A549 (cell line): Measurements from ENCODE around the gene TSPAN15. TPM values are rescaled to one million over a fixed set of nuclear protein-coding genes. Genes with fewer than 3 reads are reported as not detected.

ENCODE experiments used
- ATAC-seq, 2 experiments: fragments of 200-7000 bp in 1 of 2; fragments of >200 bp in 1 of 2; cut with Nextera tagmentation in 1 of 2; cut with Tn5 transposase in 1 of 2; 3 replicates each; pipeline versions ENCODE4 v1.8.0 to v1.9.1; 2018 to 2020; ENCODE audit warnings: mild to moderate bottlenecking in 1 of 2, moderate library complexity in 1 of 2
- CTCF ChIA-PET: fragments of 300-600 bp; sonication (Branson Sonifier 250); formaldehyde crosslinking; extraction: SDS; loops from one replicate; lab custom pipeline; 2021; ENCODE audit warnings: antibody characterized with exemption, inconsistent platforms; lab: Yijun Ruan, JAX
- POLR2A ChIA-PET: fragments of 350-600 bp; formaldehyde crosslinking; extraction: SDS; loops from one replicate; lab custom pipeline; 2021; ENCODE audit warnings: antibody characterized with exemption, inconsistent platforms; lab: Yijun Ruan, JAX
- DNase-seq, 2 experiments: peaks; one replicate each; pipeline versions ENCODE4 v3.0.0 to v3.0.0-alpha.2; 2011 to 2016; ENCODE audit warnings: low read depth in 1 of 2, low spot score in 1 of 2
- FAIRE-seq: peaks from 2 replicates; lab custom pipeline; 2011; peaks lifted over from hg19 to GRCh38; lab: Jason Lieb, UNC
- H3K27ac ChIP-seq, 2 experiments: fragments of >200 bp; sonication (Bioruptor Twin); formaldehyde crosslinking; 3 replicates each; pipeline ENCODE4 v1.5.1; 2016 to 2017
- H3K4me1 ChIP-seq: fragments of >200 bp; sonication (Bioruptor Twin); formaldehyde crosslinking; 3 replicates; pipeline ENCODE4 v1.6.1; 2016
- H3K4me2 ChIP-seq: fragments of >200 bp; sonication (Bioruptor Twin); formaldehyde crosslinking; 3 replicates; pipeline ENCODE4 v1.6.1; 2016
- H3K4me3 ChIP-seq: fragments of >200 bp; sonication (Bioruptor Twin); formaldehyde crosslinking; 3 replicates; pipeline ENCODE4 v1.5.1; 2016
- H3K9me3 ChIP-seq: fragments of >200 bp; sonication (Bioruptor Twin); formaldehyde crosslinking; 3 replicates; pipeline ENCODE4 v1.6.1; 2016
- CBX2 ChIP-seq: fragments of 200-600 bp; sonication (generic); IDR thresholded peaks from 2 replicates; pipeline ENCODE4 v1.6.1; 2016; ENCODE audit warnings: low read depth, mild to moderate bottlenecking, borderline replicate concordance
- CHD2 ChIP-seq: fragments of 150-350 bp; IDR thresholded peaks from 2 replicates; pipeline ENCODE4 v1.6.1; 2014; ENCODE audit warnings: low read length; ENCODE audit not compliant: partially characterized antibody
- CHD4 ChIP-seq: fragments of 200-600 bp; sonication (generic); IDR thresholded peaks from 2 replicates; pipeline ENCODE4 v1.6.1; 2016; ENCODE audit warnings: antibody characterized with exemption, mild to moderate bottlenecking, borderline replicate concordance
- EHF ChIP-seq: fragments of 250-450 bp; sonication (Bioruptor Pico); IDR thresholded peaks from 2 replicates; pipeline ENCODE4 v1.5.0; 2020; ENCODE audit warnings: mild to moderate bottlenecking
- EHMT2 ChIP-seq: fragments of 200-600 bp; sonication (generic); IDR thresholded peaks from 2 replicates; pipeline ENCODE4 v1.6.1; 2016; ENCODE audit warnings: antibody characterized with exemption, low read depth, mild to moderate bottlenecking, moderate library complexity
- ELK1 ChIP-seq: fragments of 150-350 bp; IDR thresholded peaks from 2 replicates; pipeline ENCODE4 v1.6.1; 2014; ENCODE audit warnings: low read depth, mild to moderate bottlenecking, low read length
- ESRRA ChIP-seq: fragments of 150-350 bp; IDR thresholded peaks from 2 replicates; pipeline ENCODE4 v1.6.1; 2014; ENCODE audit warnings: mild to moderate bottlenecking, low read length, borderline replicate concordance
- HOXB13 ChIP-seq: fragments of 250-450 bp; sonication (Bioruptor Pico); IDR thresholded peaks from 2 replicates; pipeline ENCODE4 v1.5.0; 2020; ENCODE audit warnings: low read depth, mild to moderate bottlenecking, moderate library complexity
- HOXB5 ChIP-seq: fragments of 250-450 bp; sonication (Bioruptor Pico); IDR thresholded peaks from 2 replicates; pipeline ENCODE4 v1.5.0; 2020; ENCODE audit warnings: mild to moderate bottlenecking, moderate library complexity
- KDM5A ChIP-seq: fragments of 200-600 bp; sonication (generic); IDR thresholded peaks from 2 replicates; pipeline ENCODE4 v1.6.1; 2016; ENCODE audit warnings: antibody characterized with exemption, mild to moderate bottlenecking
- MAX ChIP-seq: IDR thresholded peaks from 2 replicates; pipeline ENCODE4 v1.6.1; 2012
- MYC ChIP-seq: IDR thresholded peaks from 2 replicates; pipeline ENCODE4 v1.6.1; 2012; ENCODE audit warnings: mild to moderate bottlenecking, inconsistent platforms, low read length, improper control_type of control experiment, borderline replicate concordance
- NPAS2 ChIP-seq: fragments of 250-450 bp; sonication (Bioruptor Pico); IDR thresholded peaks from 2 replicates; pipeline ENCODE4 v1.8.0; 2022; ENCODE audit warnings: mild to moderate bottlenecking, moderate library complexity, borderline replicate concordance
- PBX3 ChIP-seq: IDR thresholded peaks from 2 replicates; pipeline ENCODE4 v1.6.1; 2012
- POLR2A ChIP-seq: IDR thresholded peaks from 2 replicates; pipeline ENCODE4 v1.6.1; 2012; ENCODE audit warnings: mild to moderate bottlenecking, low read length
- POLR2AphosphoS2 ChIP-seq: conservative IDR thresholded peaks from 2 replicates; pipeline ENCODE4 v1.6.1; 2012; ENCODE audit warnings: low read length, improper control_type of control experiment, inconsistent platforms
- RARB ChIP-seq: fragments of 250-450 bp; sonication (Bioruptor Pico); IDR thresholded peaks from 2 replicates; pipeline ENCODE4 v1.8.0; 2021; ENCODE audit warnings: mild to moderate bottlenecking, moderate library complexity
- REST ChIP-seq: fragments of 200-600 bp; sonication (generic); IDR thresholded peaks from 2 replicates; pipeline ENCODE4 v1.6.1; 2016; ENCODE audit warnings: antibody characterized with exemption, mild to moderate bottlenecking, moderate library complexity
- SREBF2 ChIP-seq: fragments of 450-650 bp; IDR thresholded peaks from 2 replicates; pipeline ENCODE4 v1.6.1; 2014; ENCODE audit warnings: mild to moderate bottlenecking, moderate library complexity
- ZC3H11A ChIP-seq: fragments of 450-650 bp; IDR thresholded peaks from 2 replicates; pipeline ENCODE4 v1.6.1; 2014; ENCODE audit warnings: antibody characterized with exemption, mild to moderate bottlenecking
- ZFP36 ChIP-seq: fragments of 450-650 bp; IDR thresholded peaks from 2 replicates; pipeline ENCODE4 v1.6.1; 2014; ENCODE audit warnings: borderline replicate concordance; ENCODE audit not compliant: partially characterized antibody
- WGBS: methylation state at CpG from one replicate; pipeline ENCODE4 v1.1.6; 2017; ENCODE audit errors: missing lambda C conversion rate; 5-methylcytosine and 5-hydroxymethylcytosine counted together
- polyA plus RNA-seq, 4 experiments: library from polyadenylated mRNA; depleted of rRNA in 3 of 4; stranded (reverse); fragments of >200 nt; fragmentation: RNase III in 1 of 4; extraction: RNeasy Plus Mini Kit Qiagen cat#74134 plus additional on column Dnase treatment in 1 of 4; gene quantifications; 2 replicates in 3 of 4; 3 replicates in 1 of 4; pipeline ENCODE4 v1.2.3, GENCODE V29; 2011 to 2017

Gene TSPAN15
- polyA plus RNA-seq, 2 of the 4 experiments (the other 2 are of a cell fraction) = 49.3 to 89.6 TPM

GRCh38 chr10:69414036-69415018 lies 36.9 kb upstream of the TSPAN15 start:
- Histone ChIP-seq H3K27ac (no peak overlapping the region), H3K4me2 (no peak overlapping the region), H3K9me3 (no peaks in the 10 kb centered on the region), H3K4me3 (no peak overlapping the region), H3K4me1 (peaks cover 12% of the 10 kb centered on the region)
- ATAC-seq = no peak
- TF ChIP-seq CBX2 (no peak), EHMT2 (no peak), RARB (CRISPR knock-in tag) (no peak), POLR2AphosphoS2 (no peak), HOXB13 (CRISPR knock-in tag) (no peak), POLR2A (no peak)
- no peak for DNase-seq
- WGBS = 84% methylated on average over 20 of the region's 20 CpGs
- no peak for FAIRE-seq
- ChIA-PET CTCF (interaction anchor here (0.7 to 2.8 kb wide), 9 partner anchors 9 to 223 kb away, joined by 3 to 18 read pairs (median 4); no protein-coding TSS in a partner anchor), POLR2A (no interaction called here)

- no peak for TF ChIP-seq CHD4
- TF ChIP-seq PBX3 = no peak
- no peak for TF ChIP-seq ESRRA
- no peak for TF ChIP-seq NPAS2 (CRISPR knock-in tag)
- no peak for TF ChIP-seq ELK1
- TF ChIP-seq KDM5A = no peak
- TF ChIP-seq CHD2 = no peak
- TF ChIP-seq REST = no peak
- no peak for TF ChIP-seq ZFP36
- no peak for TF ChIP-seq ZC3H11A
- TF ChIP-seq HOXB13 (CRISPR knock-in tag) = no peak
- no peak for TF ChIP-seq MYC
- no peak for TF ChIP-seq EHF (CRISPR knock-in tag)
- TF ChIP-seq HOXB5 (CRISPR knock-in tag) = no peak
- no peak for TF ChIP-seq SREBF2
- no peak for TF ChIP-seq MAX
- TF ChIP-seq, all 56 proteins: peak for 0
- no peak; a peak in 2 of 6 replicates for ATAC-seq
- CTCF ChIA-PET = interaction anchor here (0.8 to 2.8 kb wide), 7 partner anchors 9 to 222 kb away, joined by 3 to 18 read pairs (median 3); no protein-coding TSS in a partner anchor
- Histone ChIP-seq H3K9me3 (no peaks in the 10 kb centered on the region), H3K4me3 (no peak overlapping the region), H3K4me1 (peaks cover 11% of the 10 kb centered on the region), H3K4me2 (no peak overlapping the region), H3K27ac (no peak overlapping the region)
- POLR2A ChIA-PET = no interaction called here
- DNase-seq = no peak
- WGBS = 80% methylated on average over 13 of the region's 13 CpGs
- no peak for FAIRE-seq
Measured at GRCh38 chr10:69415049-69415448, 36.2 kb upstream of the TSPAN15 start.
